ENCODE data around the gene ZMYND8. TPM values are rescaled to one million over a fixed set of nuclear protein-coding genes. Genes with fewer than 3 reads are reported as not detected.
"Not testable (repeated sequence)": the region's sequence is repeated elsewhere in the genome, so short reads cannot be mapped to it uniquely, and the experiment has no call there.

Gene ZMYND8
- total RNA-seq, 4 donors from 2014 or later: 29.7 to 42.4 (median 30.9) TPM

DNA sequence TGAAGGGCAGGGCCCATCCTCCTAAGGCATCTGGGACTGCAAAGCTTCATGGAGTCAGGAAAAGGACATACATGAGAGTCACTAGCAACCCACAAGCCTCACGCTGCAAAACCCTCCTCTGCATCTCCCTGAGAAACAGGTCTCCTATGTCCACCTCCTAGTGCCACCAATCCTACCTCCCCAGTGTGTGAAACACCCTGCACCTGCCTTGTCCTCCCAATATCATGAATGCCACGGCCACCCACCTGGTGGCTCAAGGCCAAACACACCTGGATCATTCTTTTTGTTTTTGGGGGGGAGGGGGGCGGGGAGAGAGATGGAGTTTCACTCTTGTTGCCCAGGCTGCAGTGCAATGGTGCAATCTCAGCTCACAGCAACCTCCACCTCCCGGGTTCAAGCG is 90.5 kb downstream of the ZMYND8 start:
- H3K27me3 ChIP-seq: no peaks in the 10 kb centered on the region
- no peak overlapping the region for H3K27ac ChIP-seq
- peaks cover 0 to 6% of the 10 kb centered on the region in 2 donors for H3K36me3 ChIP-seq
- no peaks in the 10 kb centered on the region for H3K9me3 ChIP-seq
- H3K4me1 ChIP-seq: peaks cover 0 to 5% of the 10 kb centered on the region in 2 donors
- DNase-seq: no peak
- H3K4me3 ChIP-seq (replicated peaks in 1 of 3): no peak overlapping the region
- TF ChIP-seq POLR2A (IDR thresholded peaks at IDR 0.05): no peak
- TF ChIP-seq, protein P1, sequence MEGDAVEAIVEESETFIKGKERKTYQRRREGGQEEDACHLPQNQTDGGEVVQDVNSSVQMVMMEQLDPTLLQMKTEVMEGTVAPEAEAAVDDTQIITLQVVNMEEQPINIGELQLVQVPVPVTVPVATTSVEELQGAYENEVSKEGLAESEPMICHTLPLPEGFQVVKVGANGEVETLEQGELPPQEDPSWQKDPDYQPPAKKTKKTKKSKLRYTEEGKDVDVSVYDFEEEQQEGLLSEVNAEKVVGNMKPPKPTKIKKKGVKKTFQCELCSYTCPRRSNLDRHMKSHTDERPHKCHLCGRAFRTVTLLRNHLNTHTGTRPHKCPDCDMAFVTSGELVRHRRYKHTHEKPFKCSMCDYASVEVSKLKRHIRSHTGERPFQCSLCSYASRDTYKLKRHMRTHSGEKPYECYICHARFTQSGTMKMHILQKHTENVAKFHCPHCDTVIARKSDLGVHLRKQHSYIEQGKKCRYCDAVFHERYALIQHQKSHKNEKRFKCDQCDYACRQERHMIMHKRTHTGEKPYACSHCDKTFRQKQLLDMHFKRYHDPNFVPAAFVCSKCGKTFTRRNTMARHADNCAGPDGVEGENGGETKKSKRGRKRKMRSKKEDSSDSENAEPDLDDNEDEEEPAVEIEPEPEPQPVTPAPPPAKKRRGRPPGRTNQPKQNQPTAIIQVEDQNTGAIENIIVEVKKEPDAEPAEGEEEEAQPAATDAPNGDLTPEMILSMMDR (IDR thresholded peaks at IDR 0.05): no peak
- 89 to 99% methylated on average over 5 of the region's 5 CpGs for WGBS, 2 donors
- intact Hi-C loops (cut with DNase I): loop anchor here (10.0 kb wide), 1 partner anchor 71 kb away; no protein-coding TSS in a partner anchor

DNA sequence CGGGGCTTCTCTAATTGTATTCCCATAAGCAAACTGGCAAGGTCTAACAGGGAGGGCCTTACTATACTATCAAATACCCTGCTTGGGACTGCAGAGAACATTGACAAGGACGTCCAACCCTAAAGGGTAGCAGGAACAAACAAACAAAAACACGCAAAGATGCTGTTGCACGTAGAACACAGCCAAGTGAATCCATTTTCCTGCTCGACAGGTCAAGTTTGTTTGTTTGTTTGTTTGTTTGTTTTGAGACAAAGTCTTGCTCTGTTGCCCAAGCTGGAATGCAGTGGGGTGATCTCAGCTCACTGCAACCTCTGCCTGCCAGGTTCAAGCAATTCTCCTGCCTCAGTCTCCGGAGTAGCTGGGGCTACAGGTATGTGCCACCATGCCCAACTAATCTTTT is 91.3 kb downstream of the ZMYND8 start:
- H3K36me3 ChIP-seq: peaks cover 0 to 6% of the 10 kb centered on the region in 2 donors
- DNase-seq: no peak
- intact Hi-C loops (cut with DNase I): loop anchor here (10.0 kb wide), 1 partner anchor 70 kb away; no protein-coding TSS in a partner anchor
- no peak overlapping the region for H3K4me3 ChIP-seq (replicated peaks in 1 of 3)
- 90 to 96% methylated on average over 6 of the region's 6 CpGs for WGBS, 2 donors
- no peaks in the 10 kb centered on the region for H3K27me3 ChIP-seq
- TF ChIP-seq, protein P1 (IDR thresholded peaks at IDR 0.05): no peak
- no peak for TF ChIP-seq POLR2A (IDR thresholded peaks at IDR 0.05)
- no peaks in the 10 kb centered on the region for H3K9me3 ChIP-seq
- peaks cover 0 to 5% of the 10 kb centered on the region in 2 donors for H3K4me1 ChIP-seq
- no peak overlapping the region for H3K27ac ChIP-seq

DNA sequence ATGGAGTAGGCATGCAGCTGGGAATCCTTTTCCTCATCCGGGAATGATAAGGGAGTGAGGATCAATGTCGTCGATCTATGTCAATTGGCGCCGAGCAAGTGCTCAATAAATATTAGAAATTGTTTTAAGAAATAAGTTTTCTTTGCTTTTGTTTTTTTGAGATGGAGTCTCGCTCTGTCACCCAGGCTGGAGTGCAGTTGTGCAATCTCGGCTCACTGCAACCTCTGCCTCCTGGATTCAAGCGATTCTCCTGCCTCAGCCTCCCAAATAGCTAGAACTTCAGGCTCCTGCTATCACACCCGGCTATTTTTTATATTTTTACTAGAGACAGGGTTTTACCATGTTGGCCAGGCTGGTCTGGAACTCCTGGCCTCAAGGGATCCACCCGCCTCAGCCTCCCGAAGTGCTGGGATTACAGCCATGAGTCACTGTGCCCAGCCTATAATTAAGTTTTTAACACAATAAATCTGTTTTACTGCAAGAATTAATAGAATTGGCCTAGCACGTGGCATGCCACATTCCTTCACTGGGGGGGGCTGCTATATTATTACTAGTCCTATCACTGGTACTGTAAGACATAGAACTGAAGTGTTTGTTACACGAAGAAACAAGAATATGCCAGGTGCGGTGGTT is 92.2 kb downstream of the ZMYND8 start:
- 86 to 90% methylated on average over 14 of the region's 14 CpGs for WGBS, 2 donors
- intact Hi-C loops (cut with DNase I): loop anchor here (10.0 kb wide), 1 partner anchor 69 kb away; no protein-coding TSS in a partner anchor
- H3K27me3 ChIP-seq; H3K36me3 ChIP-seq; DNase-seq; H3K27ac ChIP-seq; H3K4me3 ChIP-seq (replicated peaks in 1 of 3); H3K9me3 ChIP-seq: not testable (repeated sequence)
- H3K4me1 ChIP-seq: peaks cover 5 to 11% of the 10 kb centered on the region in 2 donors

- intact Hi-C loops (cut with DNase I): loop anchor here (10.0 kb wide), 1 partner anchor 69 kb away; no protein-coding TSS in a partner anchor
- H3K36me3 ChIP-seq: peaks cover 0 to 6% of the 10 kb centered on the region in 2 donors
- H3K27me3 ChIP-seq: no peaks in the 10 kb centered on the region
- H3K27ac ChIP-seq: no peak overlapping the region
- no peak overlapping the region for H3K4me3 ChIP-seq (replicated peaks in 1 of 3)
- TF ChIP-seq POLR2A (IDR thresholded peaks at IDR 0.05): no peak
- TF ChIP-seq, protein P1 (IDR thresholded peaks at IDR 0.05): no peak
- no peaks in the 10 kb centered on the region for H3K9me3 ChIP-seq
- WGBS, 2 donors: 81 to 92% methylated on average over 5 of the region's 5 CpGs
- H3K4me1 ChIP-seq: peaks cover 12 to 17% of the 10 kb centered on the region in 2 donors
- DNase-seq: no peak
Observed at GRCh38 chr20:47263465-47264084, 92.9 kb downstream of the ZMYND8 start.

- no peak overlapping the region for H3K27ac ChIP-seq
- TF ChIP-seq, protein P1 (IDR thresholded peaks at IDR 0.05): no peak
- TF ChIP-seq POLR2A (IDR thresholded peaks at IDR 0.05): no peak
- peaks cover 17 to 22% of the 10 kb centered on the region in 2 donors for H3K4me1 ChIP-seq
- peaks cover 0 to 6% of the 10 kb centered on the region in 2 donors for H3K36me3 ChIP-seq
- no peak for DNase-seq
- no peak overlapping the region for H3K4me3 ChIP-seq (replicated peaks in 1 of 3)
- no peaks in the 10 kb centered on the region for H3K9me3 ChIP-seq
- 86 to 95% methylated on average over 3 of the region's 3 CpGs for WGBS, 2 donors
- H3K27me3 ChIP-seq: no peaks in the 10 kb centered on the region
- intact Hi-C loops (cut with DNase I): loop anchor here (10.0 kb wide), 1 partner anchor 68 kb away; no protein-coding TSS in a partner anchor
Observed at GRCh38 chr20:47263080-47263464, 93.4 kb downstream of the ZMYND8 start.

All from thyroid gland (tissue), 4 donors.